Hair follicle dermal papilla cell (primary cell): ENCODE results near the gene DDHD1. TPM values are rescaled to one million over a fixed set of nuclear protein-coding genes. Genes with fewer than 3 reads are reported as not detected.

Experiments used
- small RNA-seq: library from RNA; depleted of rRNA; stranded (forward); fragments of <200 nt; gene quantifications from one replicate; pipeline ENCODE3, GENCODE V24; 2012
- total RNA-seq: library from RNA; depleted of rRNA; stranded (reverse); fragments of >200 nt; gene quantifications from 2 replicates; pipeline ENCODE4 v1.2.3, GENCODE V29; 2012

Gene DDHD1
- 28.5 and 37.8 TPM in 2 replicates for total RNA-seq

GRCh38 chr14:53152887-53153701 is at the start of gene DDHD1:
DDHD1 (minus strand) TSS chr14:53153323; CDS start chr14:53153098, 225 bp downstream.

Small RNA genes within 50 kb of the gene (small RNA-seq; reads per million reads assigned to genes)
- not detected for gene AL352979.1

Other genes starting within 250 kb of the DDHD1 start
- 178 and 206 TPM in 2 replicates for gene FERMT2, start 202.3 kb downstream of the DDHD1 start, total RNA-seq